ENCODE measurements around the gene EPHA3. TPM values are rescaled to one million over a fixed set of nuclear protein-coding genes. Genes with fewer than 3 reads are reported as not detected.

EPHA3 gene
- total and polyA plus RNA-seq, 2 donors (not counting 3 experiments of a cell fraction or from before 2014, with no cell fraction given) = not detected

- Histone ChIP-seq H3K27ac (ENCODE audit: insufficient read depth, low read depth, low read length) (no peak overlapping the region), H3K4me1 (ENCODE audit: control insufficient read depth, extremely low read depth, insufficient read depth, low read length) (no peaks in the 10 kb centered on the region), H3K36me3 (ENCODE audit: control insufficient read depth in 2 of 2, extremely low read depth in 1 of 2, insufficient read depth in 2 of 2, low read length in 2 of 2) (no peaks in the 10 kb centered on the region), H3K79me2 (ENCODE audit: control insufficient read depth, insufficient read depth, low read length) (no peaks in the 10 kb centered on the region), H3K9me1 (replicated peaks; ENCODE audit: control insufficient read depth, extremely low read depth, insufficient read depth, low read length) (no peaks in the 10 kb centered on the region), H2AFZ (ENCODE audit: low read depth, low read length) (no peak overlapping the region), H3K4me3 (replicated peaks in 1 of 3; ENCODE audit: insufficient read depth in 1 of 3, low read depth in 1 of 3, low read length in 3 of 3) (no peak overlapping the region), H3K4me2 (ENCODE audit: insufficient read depth, low read length) (no peak overlapping the region), H3K9me3 (replicated peaks; ENCODE audit: control insufficient read depth, insufficient read depth, low read length) (no peaks in the 10 kb centered on the region), H4K20me1 (replicated peaks; ENCODE audit: control insufficient read depth, extremely low read depth, insufficient read depth, low read length) (no peaks in the 10 kb centered on the region), H3K9ac (replicated peaks; ENCODE audit: extremely low read depth, insufficient read depth, low read length) (no peak overlapping the region), H3K27me3 (ENCODE audit: control insufficient read depth in 2 of 2, insufficient read depth in 2 of 2, low read length in 2 of 2) (no peaks in the 10 kb centered on the region)
- ChIA-PET POLR2A (no interaction called here), CTCF (interaction anchor here (0.8 kb wide), 1 partner anchor 14 kb away, joined by 4 read pairs; no protein-coding TSS in a partner anchor)
- TF ChIP-seq CTCF (IDR thresholded peaks at IDR 0.05; ENCODE audit: extremely low read depth in 1 of 2, insufficient read depth in 1 of 2, low read depth in 1 of 2, low read length in 2 of 2) (no peak), POLR2A (IDR thresholded peaks at IDR 0.05; ENCODE audit: low read depth, low read length) (no peak), JUN (IDR thresholded peaks at IDR 0.05; ENCODE audit: borderline replicate concordance, insufficient read depth, insufficient read length, low read depth) (no peak), MAX (IDR thresholded peaks at IDR 0.05; ENCODE audit: insufficient read depth, insufficient read length) (no peak), POLR2AphosphoS5 (IDR thresholded peaks at IDR 0.05; ENCODE audit: insufficient read depth, low read depth, low read length) (no peak), GATA2 (IDR thresholded peaks at IDR 0.05; ENCODE audit: insufficient read depth, insufficient read length, low read depth, low read length) (no peak), MYC (IDR thresholded peaks at IDR 0.05; ENCODE audit: low read depth, low read length) (no peak), FOS (IDR thresholded peaks at IDR 0.05; ENCODE audit: borderline replicate concordance, insufficient read depth, low read length) (no peak), EZH2 (IDR thresholded peaks at IDR 0.05; ENCODE audit: borderline replicate concordance, low read depth, low read length, severe bottlenecking) (no peak)
- DNase-seq (ENCODE audit: low read depth, low spot score) (no peak), FAIRE-seq (no peak)
- intact Hi-C loops (cut with micrococcal nuclease) = loop anchor here (1.0 kb wide), 1 partner anchor 30 kb away; no protein-coding TSS in a partner anchor
- no TSS peak for BruUV-seq (replicated peaks)
- dilution Hi-C loops (cut with MboI; ENCODE audit: extremely low pct_ligation_motif_present, low sequenced_read_pairs) = no loop called here
These were observed 9.1 kb downstream of the EPHA3 start for GRCh38 chr3:89116476-89116875.
